DMS153 treated with DMSO at 0.1 percent for 48 hours (cell line): ENCODE data around the gene SIMC1.
A peak's percentile ranks its signal among the peaks of the same experiment; 100 is the strongest.

ENCODE experiments used
- DNase-seq: peaks from one replicate; lab custom pipeline; 2025; ENCODE audit not compliant: unreplicated experiment; lab: John Stamatoyannopoulos, UW

SIMC1 gene

GRCh38 chr5:176387384-176387925, 149.2 kb downstream of the SIMC1 start:
- DNase-seq = no peak

GRCh38 chr5:176388003-176388443, 149.8 kb downstream of the SIMC1 start:
- no peak for DNase-seq

- peak; percentile 89 for DNase-seq
Measured at GRCh38 chr5:176388444-176389134, 150.4 kb downstream of the SIMC1 start, which contains the start of the genes HIGD2A and NOP16. Gene HIGD2A (plus strand): TSS chr5:176388751. CDS start chr5:176388820, 69 bp downstream. Gene NOP16 (minus strand): TSS chr5:176388598. CDS start chr5:176388539, 59 bp downstream.

- DNase-seq = no peak
Measured at GRCh38 chr5:176389135-176390123, 151.2 kb downstream of the SIMC1 start.

- no peak for DNase-seq
Measured at GRCh38 chr5:176391479-176391878, 153.3 kb downstream of the SIMC1 start.

- DNase-seq = no peak
Measured at GRCh38 chr5:176391999-176392398, 153.8 kb downstream of the SIMC1 start.

GRCh38 chr5:176392526-176392925, 154.3 kb downstream of the SIMC1 start:
- DNase-seq = no peak

GRCh38 chr5:176394096-176394495, 155.9 kb downstream of the SIMC1 start:
- DNase-seq = no peak

GRCh38 chr5:176394881-176395675, 156.9 kb downstream of the SIMC1 start:
- no peak for DNase-seq
